GM13977 (cell line): Measurements from ENCODE around the gene FAM229B.

Experiments used
- DNase-seq: peaks from one replicate; pipeline ENCODE4 v3.0.0; 2012; ENCODE audit warnings: low spot score
- in situ Hi-C: fragments of 300-500 bp; cut with MboI; formaldehyde crosslinking; loops from one replicate; pipeline ENCODE4 v1.12.0; 2022; ENCODE audit warnings: low sequenced_read_pairs, low pct_unique_long_range_greater_than_20kb, mixed read lengths, inconsistent platforms; ENCODE audit not compliant: unreplicated experiment
- TF ChIP-seq, protein P1 (sequence below): IDR thresholded peaks from 2 replicates; pipeline ENCODE4 v1.5.1; 2012; ENCODE audit warnings: mild to moderate bottlenecking, control low read depth; ENCODE audit not compliant: insufficient read depth; ENCODE audit errors: extremely low read depth, missing control alignments

Gene FAM229B

DNA sequence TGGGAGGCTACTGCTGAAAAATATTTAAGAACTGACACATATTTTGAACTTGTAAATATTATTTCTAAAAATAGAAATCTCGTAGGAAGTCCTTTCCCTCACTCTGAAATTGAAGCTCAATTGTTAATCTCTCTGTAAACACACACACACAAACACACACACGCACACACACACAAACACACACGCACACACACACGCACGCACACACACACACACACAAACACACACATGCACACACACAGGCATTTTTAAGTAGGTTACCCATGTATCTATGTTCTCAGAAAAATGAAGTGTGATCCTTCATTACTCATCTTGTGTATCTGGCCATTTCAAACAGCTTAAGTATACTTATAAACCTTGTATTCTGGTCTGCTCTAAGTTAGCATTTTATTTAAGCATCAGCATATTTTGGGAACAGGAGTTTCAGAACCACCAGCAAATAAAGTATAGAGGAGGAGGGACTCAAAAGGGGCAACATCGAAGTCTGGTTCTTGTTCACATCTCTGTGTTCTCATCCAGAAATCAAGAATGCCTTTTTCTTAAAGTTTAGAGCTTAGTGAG is 21.9 kb upstream of the FAM229B start:
- TF ChIP-seq, protein P1, sequence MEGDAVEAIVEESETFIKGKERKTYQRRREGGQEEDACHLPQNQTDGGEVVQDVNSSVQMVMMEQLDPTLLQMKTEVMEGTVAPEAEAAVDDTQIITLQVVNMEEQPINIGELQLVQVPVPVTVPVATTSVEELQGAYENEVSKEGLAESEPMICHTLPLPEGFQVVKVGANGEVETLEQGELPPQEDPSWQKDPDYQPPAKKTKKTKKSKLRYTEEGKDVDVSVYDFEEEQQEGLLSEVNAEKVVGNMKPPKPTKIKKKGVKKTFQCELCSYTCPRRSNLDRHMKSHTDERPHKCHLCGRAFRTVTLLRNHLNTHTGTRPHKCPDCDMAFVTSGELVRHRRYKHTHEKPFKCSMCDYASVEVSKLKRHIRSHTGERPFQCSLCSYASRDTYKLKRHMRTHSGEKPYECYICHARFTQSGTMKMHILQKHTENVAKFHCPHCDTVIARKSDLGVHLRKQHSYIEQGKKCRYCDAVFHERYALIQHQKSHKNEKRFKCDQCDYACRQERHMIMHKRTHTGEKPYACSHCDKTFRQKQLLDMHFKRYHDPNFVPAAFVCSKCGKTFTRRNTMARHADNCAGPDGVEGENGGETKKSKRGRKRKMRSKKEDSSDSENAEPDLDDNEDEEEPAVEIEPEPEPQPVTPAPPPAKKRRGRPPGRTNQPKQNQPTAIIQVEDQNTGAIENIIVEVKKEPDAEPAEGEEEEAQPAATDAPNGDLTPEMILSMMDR, result no peak
- no peak for DNase-seq

DNA sequence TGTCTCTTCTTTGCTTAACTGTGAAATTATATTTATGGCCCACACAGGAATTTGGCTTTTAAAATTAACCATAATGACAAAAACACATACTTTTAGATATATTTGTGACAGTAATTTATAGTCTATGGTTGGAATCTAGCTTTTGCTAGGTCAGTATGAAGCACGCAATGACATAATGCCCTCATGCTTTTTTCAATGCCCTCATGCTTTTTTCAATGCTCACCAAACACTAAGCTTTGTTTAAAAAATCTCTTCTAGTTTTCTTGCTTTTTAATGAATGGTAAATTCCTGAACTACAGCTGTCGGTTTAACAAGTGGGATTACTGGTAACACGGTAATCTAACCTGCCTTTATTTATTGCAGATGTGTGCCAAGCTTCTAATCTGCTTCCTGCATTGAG is 20.8 kb upstream of the FAM229B start:
- no peak for DNase-seq
- TF ChIP-seq, protein P1, result no peak
- in situ Hi-C loops, result no loop called here

More for the DNA sequence above, 21.9 kb upstream of the FAM229B start:
- in situ Hi-C loops, result no loop called here

DNA sequence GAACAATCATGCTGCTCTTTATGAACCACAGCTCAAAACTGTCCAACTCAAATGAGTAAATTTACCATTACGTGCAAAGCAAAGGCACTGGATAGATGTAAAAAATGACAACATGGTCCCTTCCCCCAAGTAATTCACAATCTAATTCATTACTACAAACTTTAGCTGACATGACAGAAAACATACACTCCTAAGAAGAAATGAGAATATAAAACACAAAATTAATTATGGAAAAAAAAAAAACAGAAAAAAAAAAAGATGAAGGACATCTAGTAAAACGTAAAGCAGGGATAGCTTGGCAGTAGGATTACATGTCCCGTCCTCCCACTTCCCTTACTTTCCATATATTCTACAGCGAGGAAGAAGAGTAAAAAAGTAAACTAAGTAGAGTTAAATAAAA is 5.8 kb upstream of the FAM229B start:
- in situ Hi-C loops, result no loop called here
- no peak for DNase-seq
- TF ChIP-seq, protein P1, result no peak

DNA sequence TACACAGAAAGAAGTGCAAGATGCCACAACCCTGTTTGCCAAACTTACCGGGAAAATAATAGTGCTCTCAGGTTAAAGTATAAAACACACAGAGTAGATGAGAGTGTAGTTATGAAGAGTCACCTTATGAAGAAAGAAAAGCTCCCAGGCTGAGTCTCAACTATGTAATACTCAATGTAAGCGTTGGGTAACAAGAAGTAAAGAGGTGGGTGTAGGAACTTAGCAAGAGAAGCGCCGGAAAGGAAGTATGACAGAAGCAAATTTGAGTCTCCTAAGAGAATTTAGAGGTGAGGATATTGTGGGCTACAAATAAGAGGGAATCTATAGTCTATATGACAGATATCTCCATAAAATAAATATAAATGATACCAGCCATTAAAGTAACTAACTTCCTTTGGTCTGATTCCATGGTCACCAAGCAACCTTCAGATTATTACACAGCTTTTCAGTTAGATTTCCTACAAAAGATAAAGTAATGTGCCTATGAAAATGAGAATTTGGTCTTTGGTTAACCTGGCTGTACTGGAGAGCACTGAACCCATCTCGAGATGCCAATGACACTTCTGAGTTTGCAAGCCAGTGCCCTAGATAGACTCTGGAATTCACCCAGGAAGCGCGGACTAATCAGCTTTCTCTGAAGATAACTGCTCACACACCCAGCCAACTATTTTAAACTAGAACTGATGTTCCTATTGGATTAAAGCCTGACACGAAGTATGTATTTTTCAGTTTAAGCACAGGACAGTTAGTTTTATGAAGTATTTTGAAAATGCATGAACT is 1.9 kb upstream of the FAM229B start:
- TF ChIP-seq, protein P1, result no peak
- no peak for DNase-seq
- in situ Hi-C loops, result no loop called here

DNA sequence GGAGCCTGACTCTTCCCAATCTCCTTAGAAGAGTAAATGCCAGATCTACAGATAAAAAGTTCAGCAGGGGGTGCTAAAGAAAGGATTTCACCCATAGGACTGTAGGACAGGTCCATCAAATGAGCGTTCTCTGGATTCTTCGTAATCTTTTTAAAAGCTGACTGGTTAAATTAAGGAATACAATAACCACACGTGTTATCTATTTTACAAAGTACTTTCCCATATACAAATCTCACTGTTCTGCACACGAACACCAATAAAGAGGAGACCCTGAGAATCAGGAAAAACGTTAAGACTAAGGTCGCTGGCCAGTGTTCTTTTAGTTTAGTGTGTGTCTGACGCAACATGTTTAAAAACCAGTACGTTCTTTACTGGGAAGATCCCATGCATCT is 651 bp upstream of the FAM229B start:
- TF ChIP-seq, protein P1, result no peak
- DNase-seq, result peak; percentile 40
- in situ Hi-C loops, result no loop called here

DNA sequence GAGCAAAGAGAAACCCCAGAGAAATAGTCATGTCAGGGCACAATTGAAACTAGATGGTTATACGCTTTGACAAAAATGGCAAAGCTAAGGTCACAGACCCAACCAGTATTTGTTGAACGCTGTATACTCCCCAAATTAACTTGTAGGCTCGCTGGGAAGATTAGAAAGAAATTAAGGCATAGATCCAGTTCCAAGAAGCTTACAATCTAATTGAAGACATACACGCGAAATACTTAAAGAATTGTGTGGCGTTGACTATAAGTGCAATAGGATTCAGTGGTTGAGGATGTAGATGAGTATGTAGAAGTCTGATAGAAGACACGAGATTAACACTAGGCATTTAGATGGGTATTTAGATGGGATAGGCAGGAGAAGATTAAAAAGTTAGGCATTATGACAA is 525 bp downstream of the FAM229B start:
- TF ChIP-seq, protein P1, result no peak
- in situ Hi-C loops, result no loop called here
- no peak for DNase-seq

DNA sequence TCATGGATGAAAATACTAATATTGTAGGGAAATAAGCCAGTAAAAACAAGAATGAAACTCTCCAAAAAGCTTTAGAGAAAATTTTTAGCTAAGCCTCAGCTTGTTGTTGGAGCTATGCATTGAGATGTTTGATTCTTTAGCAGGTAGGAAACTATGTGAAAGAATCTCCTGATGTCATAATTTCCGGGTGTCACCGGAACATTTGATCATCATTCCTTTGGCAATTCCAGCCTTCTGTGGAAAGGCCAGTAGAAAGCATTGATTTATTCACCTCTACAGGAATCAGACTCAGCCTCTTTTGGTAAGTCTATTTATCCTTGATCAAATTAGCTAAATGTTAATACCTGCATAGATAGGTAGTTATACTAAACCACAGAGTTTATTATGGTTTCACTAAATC is 9.5 kb downstream of the FAM229B start:
- in situ Hi-C loops, result no loop called here
- TF ChIP-seq, protein P1, result no peak
- DNase-seq, result no peak
